HepG2 (cell line): ENCODE data around the gene SULT2B1. TPM values are rescaled to one million over a fixed set of nuclear protein-coding genes. Genes with fewer than 3 reads are reported as not detected.

Experiments
- CREB3 ChIP-seq: sonication (generic); formaldehyde crosslinking; IDR thresholded peaks from 2 replicates; pipeline ENCODE4 v1.5.0; 2020; ENCODE audit warnings: missing genetic modification reagents
- ELF4 ChIP-seq: sonication (generic); formaldehyde crosslinking; IDR thresholded peaks from 2 replicates; pipeline ENCODE4 v1.5.0; 2020; ENCODE audit warnings: missing genetic modification reagents, mild to moderate bottlenecking, moderate library complexity, borderline replicate concordance
- FLYWCH1 ChIP-seq: sonication (generic); formaldehyde crosslinking; IDR thresholded peaks from 2 replicates; pipeline ENCODE4 v1.8.1; 2023; ENCODE audit warnings: mild to moderate bottlenecking, missing genetic modification reagents
- MED8 ChIP-seq: sonication (generic); formaldehyde crosslinking; IDR thresholded peaks from 2 replicates; pipeline ENCODE4 v1.8.1; 2023; ENCODE audit warnings: mild to moderate bottlenecking, missing genetic modification reagents; ENCODE audit not compliant: insufficient replicate concordance
- POLR2G ChIP-seq: fragments of 200-400 bp; formaldehyde crosslinking; IDR thresholded peaks from 2 replicates; pipeline ENCODE4 v1.6.1; 2018; ENCODE audit warnings: mild to moderate bottlenecking, low read depth, low read length, moderate library complexity
- TFDP2 ChIP-seq: sonication (generic); formaldehyde crosslinking; IDR thresholded peaks from 2 replicates; pipeline ENCODE4 v1.4.0; 2020; ENCODE audit warnings: missing genetic modification reagents
- ZBED4 ChIP-seq: sonication (generic); formaldehyde crosslinking; IDR thresholded peaks from 2 replicates; pipeline ENCODE4 v1.4.0; 2020; ENCODE audit warnings: missing genetic modification reagents, borderline replicate concordance
- ZBTB14 ChIP-seq: sonication (generic); formaldehyde crosslinking; IDR thresholded peaks from 2 replicates; pipeline ENCODE4 v1.4.0; 2020; ENCODE audit warnings: missing genetic modification reagents
- ZC3H13 ChIP-seq: sonication (generic); formaldehyde crosslinking; IDR thresholded peaks from 2 replicates; pipeline ENCODE4 v1.8.1; 2023; ENCODE audit warnings: mild to moderate bottlenecking, missing genetic modification reagents, moderate library complexity
- ZFP1 ChIP-seq: IDR thresholded peaks from 2 replicates; pipeline ENCODE4 v1.6.1; 2016
- ZNF180 ChIP-seq: sonication (generic); formaldehyde crosslinking; IDR thresholded peaks from 2 replicates; pipeline ENCODE4 v1.4.0; 2020; ENCODE audit warnings: low read depth, missing genetic modification reagents, borderline replicate concordance
- ZNF276 ChIP-seq: sonication (generic); formaldehyde crosslinking; IDR thresholded peaks from 2 replicates; pipeline ENCODE4 v1.4.0; 2020; ENCODE audit warnings: mild to moderate bottlenecking, low read depth, missing genetic modification reagents
- ZNF281 ChIP-seq: sonication (generic); formaldehyde crosslinking; IDR thresholded peaks from 2 replicates; pipeline ENCODE4 v1.4.0; 2020; ENCODE audit warnings: missing genetic modification reagents, borderline replicate concordance
- ZNF414 ChIP-seq: sonication (generic); formaldehyde crosslinking; IDR thresholded peaks from 2 replicates; pipeline ENCODE4 v1.5.0; 2020; ENCODE audit warnings: missing genetic modification reagents
- ZNF558 ChIP-seq: sonication (generic); formaldehyde crosslinking; IDR thresholded peaks from 2 replicates; pipeline ENCODE4 v1.9.0; 2022; ENCODE audit warnings: mild to moderate bottlenecking, missing genetic modification reagents, borderline replicate concordance
- polyA plus RNA-seq, 8 experiments: library from polyadenylated mRNA; depleted of rRNA in 3 of 8; stranded (reverse) in 7 of 8; unstranded in 1 of 8; fragments of >200 nt; fragmentation: Illumina TruSeq in 4 of 8; extraction: Trizol in 4 of 8; gene quantifications; 2 replicates each; pipeline versions ENCODE4 v1.2.1 to v1.2.3, GENCODE V29; 2011 to 2016; ENCODE audit warnings: low read depth in 4 of 8, missing spikeins in 1 of 8, mixed read lengths in 1 of 8; ENCODE audit not compliant: insufficient read depth in 1 of 8
- total RNA-seq, 5 experiments: library from RNA; depleted of rRNA; stranded (reverse); fragments of >200 nt; fragmentation: Illumina TruSeq; extraction: Trizol; gene quantifications; 2 replicates each; pipeline ENCODE4 v1.2.3, GENCODE V29; 2016; ENCODE audit warnings: low read depth in 1 of 5

SULT2B1 gene
- total and polyA plus RNA-seq, 2 of the 13 experiments (the other 11 are each of a cell fraction or from before 2014, with no cell fraction given): 0.13 TPM; not detected in 1

- TF ChIP-seq ZNF281 (CRISPR knock-in tag): peak; percentile 42; the same call in 1 of the 2 replicates
- TF ChIP-seq FLYWCH1 (CRISPR knock-in tag): peak; percentile 91
- peak; percentile 82 for TF ChIP-seq ZC3H13 (CRISPR knock-in tag)
- TF ChIP-seq TFDP2 (CRISPR knock-in tag): peak; percentile 94
- TF ChIP-seq ZBED4 (CRISPR knock-in tag): 0 out of 2 replicates have a peak, but pooled peaks have one; percentile 54
- peak; percentile 92 for TF ChIP-seq ZNF276 (CRISPR knock-in tag)
- TF ChIP-seq ELF4 (CRISPR knock-in tag): peak; percentile 87; the same call in 1 of the 2 replicates
- peak; percentile 92; the same call in 1 of the 2 replicates for TF ChIP-seq ZNF558 (CRISPR knock-in tag)
- TF ChIP-seq MED8 (CRISPR knock-in tag): peak; percentile 40
- no peak for TF ChIP-seq POLR2G
- peak; percentile 96 for TF ChIP-seq CREB3 (CRISPR knock-in tag)
- TF ChIP-seq ZNF414: no peak
- peak; percentile 40; the same call in 1 of the 2 replicates for TF ChIP-seq ZFP1 (CRISPR knock-in tag)
- TF ChIP-seq ZNF180 (CRISPR knock-in tag): no peak
- TF ChIP-seq ZBTB14 (CRISPR knock-in tag): no peak
Observed at GRCh38 chr19:48637449-48637947, 85.5 kb downstream of the SULT2B1 start (continued).
